HG02759 (cell line): ENCODE results near the gene MORN1.

ENCODE experiments used
- ATAC-seq: cut with Tn5 transposase; IDR thresholded peaks from one replicate; pipeline ENCODE4 v1.9.1; 2021; ENCODE audit warnings: mild to moderate bottlenecking, moderate library complexity; ENCODE audit not compliant: unreplicated experiment

The MORN1 gene

DNA sequence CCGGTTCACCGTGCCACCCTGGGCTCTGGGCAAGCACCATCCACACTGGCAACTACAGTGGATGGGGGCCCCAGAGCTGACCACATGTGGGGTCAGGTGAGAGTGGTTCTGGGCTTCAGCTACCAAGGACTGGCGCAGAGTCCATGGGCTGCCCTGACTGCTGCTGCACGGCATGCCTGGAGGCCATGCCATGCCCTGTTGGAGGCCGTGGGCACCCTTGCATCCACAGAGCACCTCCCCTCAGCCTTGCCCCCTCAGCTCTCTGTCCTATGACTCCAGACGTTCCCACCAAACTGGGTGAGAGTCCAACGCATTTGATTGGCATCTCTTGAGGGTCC, 15.5 kb downstream of the MORN1 start:
- ATAC-seq, result no peak

DNA sequence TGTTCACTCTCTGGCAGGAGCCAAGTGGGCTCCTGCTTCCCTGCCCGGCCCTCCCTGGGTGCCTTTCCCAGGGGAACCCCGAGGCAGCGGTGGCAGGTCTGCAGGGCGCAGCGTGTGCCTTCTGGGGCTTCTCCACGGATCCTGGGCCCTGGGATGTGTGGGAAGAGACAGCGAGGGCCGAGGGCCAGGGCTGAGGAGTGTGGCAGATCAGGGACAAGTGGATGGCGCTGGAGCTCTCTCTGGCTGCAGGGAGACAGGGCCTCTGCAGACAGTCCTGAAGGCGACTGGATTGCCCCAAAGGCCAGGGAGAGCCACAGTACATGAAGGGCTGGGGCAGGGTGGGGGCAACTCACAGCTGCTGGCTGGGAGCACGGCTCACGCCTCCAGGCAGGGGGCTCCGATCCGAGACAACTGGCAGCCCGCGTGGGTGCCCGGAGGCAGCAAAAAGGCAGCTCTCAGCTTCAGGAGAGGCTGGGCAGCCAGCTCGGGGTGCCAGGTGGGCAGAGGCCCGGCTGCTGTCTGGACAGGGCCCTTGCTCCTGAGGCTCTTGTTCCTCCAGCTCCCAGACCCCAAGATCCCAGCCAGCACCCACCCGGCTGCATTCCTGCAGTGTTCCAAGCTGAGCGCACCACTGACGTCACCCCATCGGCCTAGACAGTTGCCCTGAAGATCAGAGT, 16.0 kb downstream of the MORN1 start:
- ATAC-seq, result no peak

DNA sequence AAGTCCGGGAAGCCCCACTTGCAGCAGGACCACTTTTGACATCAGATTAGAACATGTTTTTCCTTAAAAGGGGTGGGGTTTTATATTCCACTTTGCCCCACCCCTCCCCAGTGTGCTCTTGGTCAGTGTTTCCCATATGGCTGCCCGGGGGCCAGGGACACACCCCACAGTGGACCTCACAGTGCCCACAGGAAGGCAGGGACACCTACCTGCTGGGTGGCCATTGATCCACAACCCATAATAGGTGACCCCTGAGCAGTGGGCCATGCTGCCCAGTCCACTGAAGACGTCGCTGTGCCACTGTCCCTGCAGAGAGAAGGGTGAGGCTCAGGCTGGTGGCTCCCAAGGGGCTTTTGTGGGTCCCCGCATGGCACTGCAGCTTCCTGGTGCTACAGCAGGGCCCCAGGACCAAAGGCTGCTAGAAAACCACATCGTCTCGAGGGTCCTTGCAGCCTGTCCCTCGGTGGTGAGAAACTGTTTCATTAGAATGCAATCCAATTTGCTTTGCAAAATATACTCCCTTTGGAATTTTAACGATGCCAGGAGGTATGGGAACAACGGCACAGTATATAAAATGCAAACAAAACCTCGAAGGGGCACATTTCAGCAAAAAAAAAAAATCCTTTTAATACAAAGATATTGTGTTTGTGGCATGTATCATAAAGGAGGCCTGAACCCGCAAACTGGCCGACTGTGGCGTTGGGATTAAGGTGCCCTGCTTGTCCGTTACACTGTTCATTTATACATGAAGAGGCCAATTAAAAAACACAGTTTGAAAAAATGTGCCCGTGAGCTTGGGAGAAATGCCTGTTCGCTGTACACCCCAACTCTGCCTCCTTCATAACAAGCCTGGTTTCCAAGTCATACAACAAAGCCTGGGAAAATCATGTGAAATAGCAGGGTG, 16.9 kb downstream of the MORN1 start:
- ATAC-seq, result no peak

GRCh38 chr1:2373551-2374251, 17.7 kb downstream of the MORN1 start:
- ATAC-seq, result no peak

DNA sequence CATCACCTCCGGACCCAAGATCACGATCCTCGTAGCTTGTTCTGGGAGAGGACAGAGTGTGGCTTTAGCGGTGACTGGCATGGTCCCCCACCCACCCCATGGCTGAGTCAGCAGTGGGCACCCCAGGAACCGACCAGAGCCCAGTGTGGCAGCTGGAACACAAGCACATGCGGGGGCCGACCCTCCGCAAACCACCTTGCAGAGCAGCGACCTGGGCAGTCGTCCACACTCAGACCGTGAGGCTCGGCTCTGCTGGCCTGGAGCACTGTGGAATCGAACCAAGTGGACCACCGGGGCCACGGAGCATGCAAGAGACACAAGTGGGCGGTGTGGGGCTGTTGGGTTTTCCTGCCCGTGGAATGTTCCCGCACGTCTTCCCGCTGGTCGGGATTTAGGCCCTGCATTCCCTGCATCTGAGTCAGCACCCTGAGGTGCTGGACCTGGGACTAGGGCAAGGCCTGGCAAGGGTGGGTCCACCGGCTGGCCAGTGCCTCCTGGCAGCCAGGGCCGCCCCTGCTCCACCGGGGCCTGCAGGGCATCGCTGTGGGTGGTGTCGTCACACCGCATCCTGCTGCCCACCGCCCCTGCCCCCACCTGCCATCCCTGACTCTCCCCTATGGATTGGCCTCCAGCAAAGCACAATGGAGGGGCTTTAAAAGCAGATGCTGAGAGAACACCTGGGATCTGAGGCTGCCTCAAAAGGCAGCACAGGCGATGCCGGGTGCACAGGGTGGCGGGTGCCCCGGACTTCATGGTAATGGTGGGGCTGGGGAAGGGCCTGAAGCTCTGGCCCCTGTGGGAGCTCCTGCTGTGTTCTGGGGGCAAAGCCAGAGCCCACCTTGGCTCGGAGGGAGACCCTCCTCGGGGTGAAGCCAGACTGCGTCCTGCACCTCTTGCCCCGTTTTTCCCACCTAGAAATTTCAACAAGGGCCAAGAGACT, 18.5 kb downstream of the MORN1 start:
- no peak for ATAC-seq

GRCh38 chr1:2368053-2368744, 23.2 kb downstream of the MORN1 start:
- no peak for ATAC-seq

DNA sequence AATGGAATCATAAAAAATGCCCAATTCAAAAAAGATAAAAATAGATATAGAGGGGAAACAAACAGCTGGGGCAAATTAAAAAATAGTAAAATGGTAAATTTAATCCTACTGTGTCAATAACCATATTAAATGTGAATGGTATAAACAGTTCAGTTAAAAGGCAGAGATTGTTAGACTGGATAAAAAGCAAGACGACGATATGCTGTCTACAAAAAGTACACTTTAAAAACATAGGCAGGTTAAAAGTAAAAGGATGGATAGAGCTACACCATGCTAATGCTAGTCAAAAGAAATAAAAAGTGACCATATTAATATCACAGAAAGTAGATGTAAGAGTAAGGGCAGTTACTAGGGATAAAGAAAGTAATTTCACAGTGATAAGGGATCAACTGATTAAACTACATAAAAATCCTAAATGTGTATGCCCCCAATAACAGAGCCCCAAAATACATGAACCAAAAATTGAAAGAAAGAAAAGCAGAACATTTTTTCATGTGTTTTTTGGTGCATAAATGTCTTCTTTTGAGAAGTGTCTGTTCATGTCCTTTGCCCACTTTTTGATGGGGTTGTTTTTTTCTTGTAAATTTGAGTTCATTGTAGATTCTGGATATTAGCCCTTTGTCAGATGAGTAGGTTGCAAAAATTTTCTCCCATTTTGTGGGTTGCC, 27.4 kb downstream of the MORN1 start:
- no peak for ATAC-seq

GRCh38 chr1:2360588-2361364, 30.6 kb downstream of the MORN1 start:
- ATAC-seq, result no peak

DNA sequence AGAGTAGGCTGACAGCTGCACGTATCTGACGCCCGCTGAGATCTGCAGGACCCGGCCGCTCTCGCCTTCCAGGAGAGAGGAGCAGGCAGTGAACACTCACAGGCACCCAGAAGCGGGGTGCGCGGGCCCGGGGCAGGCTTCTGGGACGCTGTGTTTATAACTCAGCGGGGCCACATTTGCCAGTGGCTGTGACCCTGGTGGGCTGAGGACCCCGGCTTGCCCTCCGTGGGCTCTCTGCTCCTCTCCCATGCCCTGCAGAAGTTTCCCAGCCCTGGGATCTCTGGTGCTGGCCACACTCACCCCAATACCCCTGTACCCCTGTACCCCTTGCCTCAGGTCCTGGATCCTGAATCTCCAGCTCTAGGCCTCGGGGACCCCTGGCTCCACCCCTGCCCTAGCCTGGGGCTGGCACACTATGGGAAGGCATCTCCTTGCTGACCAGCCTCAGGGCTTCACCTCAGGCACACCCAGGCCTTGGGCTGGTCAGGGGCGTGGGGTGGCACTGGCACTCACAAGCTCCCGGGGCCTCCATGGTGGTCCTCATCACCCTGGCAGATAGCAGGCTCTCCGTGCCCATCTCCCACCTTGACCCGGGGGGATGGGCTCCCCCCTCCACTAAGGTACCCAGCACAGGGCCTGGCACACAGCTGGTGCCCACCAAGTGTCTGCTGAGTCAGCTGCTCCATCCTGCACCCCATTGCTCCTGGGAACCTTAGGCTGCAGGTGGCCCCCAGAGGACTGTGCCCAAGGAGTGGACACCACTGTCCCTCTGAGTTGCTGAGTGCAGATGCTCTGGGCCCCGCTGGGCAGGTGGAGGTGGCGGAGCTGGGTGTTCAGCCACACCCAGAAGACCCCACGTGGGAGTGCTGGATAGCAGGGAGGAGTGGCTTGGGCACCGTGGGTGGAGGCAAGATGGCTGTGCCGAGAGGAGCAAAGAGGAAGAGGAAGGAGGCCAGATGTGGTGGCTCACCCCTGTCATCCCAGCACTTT, 32.4 kb downstream of the MORN1 start:
- ATAC-seq, result no peak

DNA sequence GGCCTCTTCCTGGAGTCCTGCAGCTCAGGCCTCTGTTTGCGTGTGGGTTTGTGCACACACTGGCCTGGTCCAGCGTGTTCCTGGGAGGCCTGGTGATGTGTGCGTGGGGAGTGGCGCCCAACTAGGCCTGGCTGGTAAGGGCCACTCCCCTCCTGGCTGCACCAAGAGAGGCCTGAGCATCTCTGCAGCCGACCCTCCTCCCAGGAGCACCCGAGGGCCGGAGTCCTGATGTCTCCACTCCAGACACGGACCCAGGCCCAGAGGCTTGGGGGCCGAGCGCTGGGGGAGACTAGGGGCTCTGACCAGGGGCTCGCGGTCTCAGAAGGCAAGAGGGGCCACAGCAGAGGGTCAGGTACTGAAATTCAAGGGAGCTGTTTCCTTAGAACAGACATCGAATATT, 33.3 kb downstream of the MORN1 start:
- no peak for ATAC-seq

GRCh38 chr1:2356911-2357845, 34.2 kb downstream of the MORN1 start:
- no peak for ATAC-seq

- no peak for ATAC-seq
Measured at GRCh38 chr1:2356401-2356800, 35.0 kb downstream of the MORN1 start.

DNA sequence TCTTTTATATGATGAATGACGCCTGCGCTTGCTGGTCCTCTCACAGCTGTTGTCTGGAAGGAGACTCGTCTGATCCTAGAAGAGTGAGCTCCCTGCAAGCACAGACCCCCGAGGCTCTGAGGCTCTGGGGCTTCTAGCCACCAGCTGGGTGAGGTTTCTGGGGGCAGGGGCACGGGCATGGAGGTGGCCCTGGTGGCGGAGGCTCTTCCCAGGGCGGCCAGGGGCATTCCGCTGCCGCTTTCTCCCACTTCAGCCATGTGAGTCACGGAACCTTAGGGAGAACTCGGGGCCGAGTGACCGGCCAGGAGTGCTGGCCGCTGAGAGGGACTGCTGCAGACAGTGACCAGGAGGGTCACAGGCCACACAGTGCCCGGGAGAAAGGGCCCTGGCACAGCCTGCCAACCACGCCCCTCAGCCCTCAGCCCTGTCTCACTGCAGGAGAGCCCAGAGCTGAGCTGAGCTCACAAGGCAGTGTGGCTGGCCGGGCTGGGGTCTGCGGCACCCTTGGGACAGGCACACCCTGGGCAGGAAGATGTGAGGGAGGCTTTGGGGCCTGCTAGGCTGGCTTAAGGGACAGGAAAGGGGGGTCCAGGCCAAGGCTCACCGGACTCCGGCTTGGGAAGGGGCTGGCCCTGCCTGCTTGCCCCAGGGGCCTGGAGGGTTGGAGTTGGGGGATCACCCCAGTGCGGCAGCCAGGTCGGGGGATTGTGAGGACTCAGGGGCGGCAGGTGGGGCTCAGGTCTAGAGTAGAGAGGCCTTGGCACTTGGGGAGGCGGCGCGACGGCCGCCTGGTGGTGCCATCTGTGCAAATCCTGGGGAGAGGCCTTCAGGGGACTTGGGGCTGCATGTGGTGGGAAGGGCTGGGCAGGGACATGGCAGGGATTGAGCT, 35.7 kb downstream of the MORN1 start:
- no peak for ATAC-seq

GRCh38 chr1:2354511-2355372, 36.6 kb downstream of the MORN1 start:
- ATAC-seq, result no peak
